Tibial artery (tissue), 4 donors: Measurements from ENCODE around the gene ABCC8.
A peak's percentile ranks its signal among the peaks of the same experiment; 100 is the strongest.

Experiments
- DNase-seq, 2 donors: peaks; one replicate each; pipeline ENCODE4 v3.0.0-alpha.2; 2019
- H3K27ac ChIP-seq, 2 donors: fragments of 200-600 bp; sonication (generic) in 1 of 2; 1 replicate in 1 of 2; 2 replicates in 1 of 2; pipeline ENCODE4 v1.5.1; 2018 to 2019; ENCODE audit warnings: mild to moderate bottlenecking in 1 of 2
- H3K27me3 ChIP-seq, 2 donors: fragments of 200-600 bp; sonication (generic) in 1 of 2; one replicate each; pipeline versions ENCODE4 v1.5.1 to v1.6.0; 2016 to 2019
- H3K36me3 ChIP-seq, 3 donors: fragments of 200-600 bp; sonication (generic) in 2 of 3; one replicate each; pipeline ENCODE4 v1.5.1; 2016 to 2019; ENCODE audit warnings: mild to moderate bottlenecking in 2 of 3
- H3K4me1 ChIP-seq, 4 donors: fragments of 200-600 bp; sonication (generic) in 2 of 4; 1 replicate in 3 of 4; 2 replicates in 1 of 4; pipeline ENCODE4 v1.5.1; 2016 to 2019
- H3K4me3 ChIP-seq, 2 donors: fragments of 200-600 bp; sonication (generic) in 1 of 2; 1 replicate in 1 of 2; 2 replicates in 1 of 2; pipeline ENCODE4 v1.5.1; 2018 to 2019; ENCODE audit warnings: mild to moderate bottlenecking in 2 of 2
- H3K9me3 ChIP-seq, 3 donors: fragments of 200-600 bp; sonication (generic) in 1 of 3; one replicate each; pipeline ENCODE4 v1.5.1; 2016 to 2019
- intact Hi-C: fragments of 100-400 bp; cut with DNase I; formaldehyde crosslinking; loops from one replicate; pipeline ENCODE4 v1.15.0; 2023; ENCODE audit warnings: low total_unique reads
- TF ChIP-seq, protein P1 (sequence below), 2 experiments: fragments of 200-600 bp in 1 of 2; fragments of 450-650 bp in 1 of 2; IDR thresholded peaks; one replicate each; pipeline ENCODE4 v1.5.1; 2017 to 2019; ENCODE audit warnings: antibody characterized with exemption in 2 of 2, mild to moderate bottlenecking in 1 of 2, moderate library complexity in 1 of 2

ABCC8 gene

DNA sequence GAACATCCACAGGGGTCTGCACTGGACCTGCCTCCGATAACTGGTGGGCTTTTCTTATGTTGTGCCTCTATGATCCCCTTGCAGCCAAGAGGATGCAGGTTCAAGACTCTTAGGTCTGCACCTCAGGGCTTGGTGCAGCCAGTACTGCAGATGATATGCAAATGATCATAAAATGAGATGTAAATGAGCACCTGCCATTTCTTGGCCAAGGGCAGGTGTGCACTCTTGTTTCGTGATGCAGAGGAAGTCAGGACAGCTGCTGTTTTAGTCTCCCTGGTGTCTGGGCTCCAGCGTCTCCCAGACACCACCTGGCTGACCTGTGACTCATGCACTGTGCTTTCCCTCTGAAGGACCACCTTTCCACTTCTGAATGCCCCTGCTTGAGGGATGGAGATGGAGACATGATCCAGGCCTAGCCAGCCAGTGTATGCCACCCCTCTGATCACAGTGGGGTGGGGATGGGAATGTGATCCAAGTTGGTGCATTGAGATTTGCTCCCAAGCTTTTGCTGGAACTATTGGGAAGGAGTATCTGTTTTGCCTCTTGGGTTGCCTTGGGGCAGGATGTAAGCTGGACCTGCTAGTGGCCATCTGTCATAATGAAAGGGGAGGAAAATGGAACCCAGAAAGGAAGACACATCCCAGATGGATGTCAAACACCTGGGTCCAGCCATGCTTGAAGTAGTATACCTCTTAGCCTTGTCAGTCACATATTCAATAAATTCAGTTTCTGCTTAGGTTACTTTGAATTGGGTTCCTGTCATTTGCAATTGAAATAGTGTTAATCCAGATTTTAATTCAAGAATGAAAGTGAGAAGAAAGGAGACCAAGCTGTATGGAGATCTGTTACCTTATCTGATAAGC lies 84.9 kb downstream of the ABCC8 start:
- Histone ChIP-seq H3K4me1 (peaks cover 0 to 21% (median 5%) of the 10 kb centered on the region in 4 donors), H3K27me3 (no peaks in the 10 kb centered on the region), H3K4me3 (no peak overlapping the region), H3K36me3 (no peaks in the 10 kb centered on the region), H3K27ac (no peak overlapping the region), H3K9me3 (no peaks in the 10 kb centered on the region)
- TF ChIP-seq, protein P1, sequence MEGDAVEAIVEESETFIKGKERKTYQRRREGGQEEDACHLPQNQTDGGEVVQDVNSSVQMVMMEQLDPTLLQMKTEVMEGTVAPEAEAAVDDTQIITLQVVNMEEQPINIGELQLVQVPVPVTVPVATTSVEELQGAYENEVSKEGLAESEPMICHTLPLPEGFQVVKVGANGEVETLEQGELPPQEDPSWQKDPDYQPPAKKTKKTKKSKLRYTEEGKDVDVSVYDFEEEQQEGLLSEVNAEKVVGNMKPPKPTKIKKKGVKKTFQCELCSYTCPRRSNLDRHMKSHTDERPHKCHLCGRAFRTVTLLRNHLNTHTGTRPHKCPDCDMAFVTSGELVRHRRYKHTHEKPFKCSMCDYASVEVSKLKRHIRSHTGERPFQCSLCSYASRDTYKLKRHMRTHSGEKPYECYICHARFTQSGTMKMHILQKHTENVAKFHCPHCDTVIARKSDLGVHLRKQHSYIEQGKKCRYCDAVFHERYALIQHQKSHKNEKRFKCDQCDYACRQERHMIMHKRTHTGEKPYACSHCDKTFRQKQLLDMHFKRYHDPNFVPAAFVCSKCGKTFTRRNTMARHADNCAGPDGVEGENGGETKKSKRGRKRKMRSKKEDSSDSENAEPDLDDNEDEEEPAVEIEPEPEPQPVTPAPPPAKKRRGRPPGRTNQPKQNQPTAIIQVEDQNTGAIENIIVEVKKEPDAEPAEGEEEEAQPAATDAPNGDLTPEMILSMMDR (IDR thresholded peaks at IDR 0.05), result no peak
- intact Hi-C loops, result no loop called here
- DNase-seq, result no peak

DNA sequence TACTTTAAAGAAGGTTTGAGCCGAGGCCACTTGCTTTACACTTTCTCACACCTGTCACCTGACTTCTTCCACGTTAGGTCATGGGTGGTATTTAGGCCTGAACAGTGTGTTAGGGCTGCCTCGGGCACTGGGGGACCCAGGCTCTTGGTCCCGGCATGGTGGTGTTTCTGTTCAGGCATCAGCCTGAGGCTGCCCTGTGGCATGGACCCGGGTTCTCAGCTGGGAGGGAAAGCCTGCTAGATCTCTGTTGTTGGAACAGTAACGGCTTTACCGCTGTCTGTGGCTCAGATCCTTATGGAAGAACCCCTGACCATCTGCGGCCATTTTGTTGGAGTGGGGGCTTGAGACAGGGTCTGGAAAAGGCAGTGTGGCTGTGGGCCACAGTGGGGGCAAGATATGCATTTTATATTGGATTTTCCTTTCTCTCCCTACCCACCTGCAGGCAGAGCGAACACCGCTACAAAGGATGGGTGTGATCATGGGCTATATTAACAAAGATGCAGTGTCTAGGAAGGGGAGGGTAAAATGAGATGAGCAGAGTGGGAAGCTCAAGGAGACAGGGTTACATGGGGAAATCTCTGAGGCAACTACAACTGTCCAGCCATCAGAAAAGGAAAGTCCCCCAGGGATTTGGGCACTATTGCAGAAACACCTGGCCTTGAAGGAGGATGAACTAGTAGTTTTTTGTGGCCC lies 86.5 kb downstream of the ABCC8 start:
- Histone ChIP-seq H3K27ac (no peak overlapping the region), H3K9me3 (no peaks in the 10 kb centered on the region), H3K4me1 (peaks cover 0 to 35% (median 16%) of the 10 kb centered on the region in 4 donors), H3K27me3 (no peaks in the 10 kb centered on the region), H3K4me3 (no peak overlapping the region), H3K36me3 (no peaks in the 10 kb centered on the region)
- intact Hi-C loops, result no loop called here
- TF ChIP-seq, protein P1 (IDR thresholded peaks at IDR 0.05), result no peak
- no peak for DNase-seq

DNA sequence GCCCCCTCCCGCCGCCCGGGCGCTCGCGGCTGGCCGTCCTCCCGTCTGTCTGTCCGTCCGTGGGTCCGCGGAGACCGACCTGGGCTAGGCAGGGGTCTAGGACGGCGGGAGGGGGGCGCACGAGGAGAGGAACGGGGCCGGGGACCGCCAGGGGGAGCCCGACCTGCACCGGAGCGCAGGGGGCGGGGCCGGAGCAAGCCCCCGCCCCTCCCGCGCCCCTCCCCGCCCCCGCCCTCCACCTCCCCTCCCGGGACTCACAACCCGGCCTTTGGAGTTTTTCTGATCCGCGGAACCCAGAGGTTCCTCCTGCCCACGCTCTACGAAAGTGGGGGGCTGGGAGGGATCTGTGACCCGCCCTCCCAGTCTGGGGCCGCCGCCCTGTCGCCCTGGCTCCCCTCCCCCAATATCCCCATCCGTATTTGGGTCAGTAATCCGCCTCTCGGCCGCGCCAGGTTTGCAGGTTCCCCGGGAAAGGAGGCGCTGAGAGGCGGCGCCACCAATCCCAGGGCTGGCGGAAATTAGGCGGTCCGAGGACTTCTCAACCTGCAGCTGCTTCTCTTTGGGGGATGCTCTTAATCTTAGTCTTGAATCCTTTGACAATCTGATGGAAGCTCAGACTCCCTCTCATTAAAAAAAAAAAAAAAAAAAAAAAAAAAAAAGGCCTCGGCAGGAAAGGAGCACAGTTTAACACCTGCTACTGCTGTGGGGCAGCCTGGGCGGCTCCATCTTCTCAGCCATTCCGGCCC lies 87.3 kb downstream of the ABCC8 start:
- peak overlapping the region; percentile 28 to 58 for H3K27ac ChIP-seq
- peaks cover 0 to 35% (median 16%) of the 10 kb centered on the region in 4 donors for H3K4me1 ChIP-seq
- H3K36me3 ChIP-seq, result no peaks in the 10 kb centered on the region
- DNase-seq, result peak; percentile 55 to 82
- no peaks in the 10 kb centered on the region for H3K27me3 ChIP-seq
- intact Hi-C loops, result no loop called here
- no peaks in the 10 kb centered on the region for H3K9me3 ChIP-seq
- TF ChIP-seq, protein P1 (IDR thresholded peaks at IDR 0.05), result peak; percentile 51 to 78
- H3K4me3 ChIP-seq, result peak overlapping the region; percentile 56 to 68

DNA sequence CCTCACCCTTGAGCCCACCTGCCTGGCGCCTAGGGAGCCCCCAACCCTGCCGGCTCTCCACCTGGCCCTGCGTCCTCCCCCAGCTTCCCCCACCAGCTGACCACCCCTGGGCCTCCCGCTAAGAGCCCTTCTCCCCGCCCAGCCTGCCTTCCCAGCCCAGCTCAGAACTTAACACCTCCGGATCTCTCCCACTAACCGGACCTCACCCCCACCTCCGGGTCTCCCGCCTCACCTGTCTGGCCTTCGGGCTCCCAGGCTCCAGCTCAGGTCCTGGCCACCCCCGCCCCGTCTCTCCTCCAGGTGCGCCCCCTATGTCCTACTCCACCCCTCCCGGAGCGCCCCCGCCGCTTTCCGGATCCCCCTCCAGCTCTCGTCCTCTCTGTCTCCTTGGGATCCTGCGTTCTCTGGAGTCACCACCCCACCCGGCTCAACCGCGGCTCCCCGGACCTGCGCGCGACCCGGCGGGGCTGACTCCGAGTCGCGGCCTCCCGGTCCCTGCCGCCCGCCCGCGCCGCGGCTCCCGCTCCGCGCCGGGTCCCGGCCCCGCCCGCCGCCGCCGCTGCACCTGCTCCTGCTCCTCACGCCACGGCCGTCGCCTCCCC lies 87.9 kb downstream of the ABCC8 start, which contains the start of gene KCNJ11:
Gene KCNJ11, minus strand, starts transcription at position 51 of the 602 bp plus-strand sequence. CDS start 568 bp downstream, outside the sequence.
- Histone ChIP-seq H3K4me1 (peaks cover 0 to 39% (median 16%) of the 10 kb centered on the region in 4 donors), H3K9me3 (no peaks in the 10 kb centered on the region), H3K27ac (peak within 1 kb of the TSS; percentile 28 to 58), H3K36me3 (no peaks in the 10 kb centered on the region), H3K27me3 (no peaks in the 10 kb centered on the region), H3K4me3 (peak within 1 kb of the TSS; percentile 56 to 68)
- intact Hi-C loops, result no loop called here
- TF ChIP-seq, protein P1 (IDR thresholded peaks at IDR 0.05), result no peak
- DNase-seq, result no peak

DNA sequence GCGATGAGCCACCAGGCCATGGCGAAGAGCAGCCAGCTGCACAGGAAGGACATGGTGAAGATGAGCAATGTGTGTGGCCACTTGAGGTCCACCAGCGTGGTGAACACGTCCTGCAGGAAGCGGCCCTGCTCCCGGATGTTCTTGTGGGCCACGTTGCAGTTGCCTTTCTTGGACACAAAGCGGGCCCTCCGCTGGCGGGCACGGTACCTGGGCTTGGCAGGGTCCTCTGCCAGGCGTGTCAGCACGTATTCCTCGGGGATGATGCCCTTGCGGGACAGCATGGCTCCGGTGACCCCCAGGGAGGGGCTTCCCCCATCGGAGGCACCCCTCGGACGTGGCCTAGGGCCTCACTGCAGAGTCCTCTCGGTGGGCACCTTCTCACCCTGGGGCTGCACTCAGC lies 88.8 kb downstream of the ABCC8 start:
- intact Hi-C loops, result loop anchor here (2.0 kb wide), 1 partner anchor 19 kb away; no protein-coding TSS in a partner anchor
- TF ChIP-seq, protein P1 (IDR thresholded peaks at IDR 0.05), result no peak
- Histone ChIP-seq H3K9me3 (no peaks in the 10 kb centered on the region), H3K36me3 (no peaks in the 10 kb centered on the region), H3K4me1 (peaks cover 0 to 39% (median 16%) of the 10 kb centered on the region in 4 donors), H3K4me3 (no peak overlapping the region), H3K27ac (no peak overlapping the region), H3K27me3 (no peaks in the 10 kb centered on the region)
- DNase-seq, result no peak
